ENCODE data around the gene DDX31.

DDX31 gene

DNA sequence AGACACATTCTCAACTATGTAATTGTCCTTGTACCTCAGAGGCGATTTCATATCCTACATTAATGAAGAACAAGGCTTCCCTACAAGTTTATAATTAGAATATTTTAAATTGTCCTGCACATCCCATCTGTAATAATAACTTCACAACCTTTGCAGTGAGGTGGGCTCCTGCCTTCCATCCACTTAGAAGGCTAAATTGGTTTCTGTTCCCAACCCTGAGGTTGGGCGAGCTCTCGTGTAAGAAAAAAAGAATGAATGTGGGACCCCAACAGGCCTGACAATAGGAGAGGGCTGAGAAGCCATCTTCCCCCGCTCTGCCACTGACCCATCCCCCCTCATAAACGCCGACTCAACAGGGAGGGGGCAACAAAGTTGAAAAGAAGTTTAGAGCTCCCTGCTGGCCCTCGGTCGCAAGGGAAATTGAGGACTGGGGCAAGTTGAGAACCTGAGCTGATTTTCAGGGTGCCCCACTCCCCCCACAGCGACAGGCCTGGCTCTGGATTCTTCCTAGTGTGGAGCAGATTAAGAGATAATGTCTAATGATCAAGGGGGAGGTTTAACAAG lies 78.0 kb downstream of the DDX31 start:
- FAIRE-seq = no peak

DNA sequence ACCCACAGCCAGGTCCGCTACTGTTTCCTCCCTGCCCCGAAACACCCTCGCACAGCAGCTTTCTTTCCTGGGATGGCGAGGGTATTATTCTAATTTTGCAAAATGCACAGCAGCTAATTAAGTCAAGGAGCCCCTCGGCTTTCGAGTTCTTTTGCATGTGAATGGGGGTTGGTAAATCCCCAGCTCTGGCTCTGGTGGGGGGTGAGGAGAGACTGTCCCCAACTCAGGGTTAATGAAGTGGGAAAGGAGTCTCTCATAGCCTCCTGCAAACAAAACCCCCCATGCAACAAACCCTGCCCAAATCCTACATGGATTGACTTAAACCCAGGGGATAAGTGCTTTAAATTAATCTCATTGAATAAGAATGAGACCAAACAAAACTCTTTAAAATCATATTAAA lies 78.5 kb downstream of the DDX31 start:
- no peak for FAIRE-seq

- no peak for FAIRE-seq
Observed at GRCh38 chr9:132590318-132591182, 79.2 kb downstream of the DDX31 start.

GRCh38 chr9:132590037-132590317 lies 79.8 kb downstream of the DDX31 start:
- no peak for FAIRE-seq

GRCh38 chr9:132589148-132590036 lies 80.4 kb downstream of the DDX31 start:
- FAIRE-seq = no peak

DNA sequence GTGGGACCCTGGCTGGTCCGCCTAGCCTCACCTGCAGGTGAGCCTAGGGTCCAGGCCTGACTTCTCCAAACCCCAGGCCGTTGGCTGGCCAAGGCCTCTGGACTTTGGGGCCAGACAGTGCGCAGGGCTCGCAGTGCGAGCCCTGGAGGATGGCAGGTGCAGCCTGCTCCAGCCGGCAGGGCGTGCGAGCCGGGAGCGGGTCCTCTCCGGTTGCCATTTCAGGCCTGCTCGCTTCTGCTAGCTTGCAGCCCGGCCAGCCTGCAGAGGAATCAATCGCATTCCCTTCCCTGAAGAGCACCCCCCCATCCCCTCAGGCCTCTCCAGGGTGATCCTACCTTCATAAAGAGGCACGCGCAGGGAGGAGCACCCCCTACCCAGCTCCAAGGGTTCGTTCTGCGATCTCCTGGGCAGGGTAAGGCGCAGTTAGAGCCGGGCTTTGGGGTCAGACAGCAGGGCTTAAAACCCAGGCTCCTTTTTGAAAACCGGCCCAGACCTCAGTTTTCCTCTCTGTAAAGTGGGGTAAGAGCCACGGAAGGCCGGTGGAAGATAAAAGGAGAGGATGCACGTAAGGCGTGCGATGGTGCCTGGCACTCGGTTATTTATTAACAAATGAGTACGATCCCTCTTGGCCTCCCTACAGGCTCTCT lies 81.2 kb downstream of the DDX31 start:
- FAIRE-seq = no peak

DNA sequence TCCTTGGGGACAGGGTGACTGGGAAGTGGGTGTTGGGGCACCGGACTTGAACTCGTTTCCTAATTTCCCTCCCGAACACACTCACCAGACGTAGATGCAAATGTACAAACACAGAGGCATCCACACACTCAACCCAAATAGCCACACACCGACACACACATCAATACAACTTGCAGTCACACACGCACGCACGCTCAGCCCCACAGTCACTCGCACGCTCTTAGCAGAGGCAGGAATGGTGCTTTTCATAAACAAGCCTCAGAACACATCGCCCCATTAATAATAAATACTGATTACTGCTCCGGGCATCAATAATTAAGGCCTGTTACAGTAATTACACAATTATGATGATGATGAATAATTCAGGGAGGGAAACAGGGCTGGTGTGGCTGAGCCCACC lies 81.7 kb downstream of the DDX31 start:
- FAIRE-seq = no peak

- FAIRE-seq = no peak
Observed at GRCh38 chr9:132587592-132587955, 82.2 kb downstream of the DDX31 start.

DNA sequence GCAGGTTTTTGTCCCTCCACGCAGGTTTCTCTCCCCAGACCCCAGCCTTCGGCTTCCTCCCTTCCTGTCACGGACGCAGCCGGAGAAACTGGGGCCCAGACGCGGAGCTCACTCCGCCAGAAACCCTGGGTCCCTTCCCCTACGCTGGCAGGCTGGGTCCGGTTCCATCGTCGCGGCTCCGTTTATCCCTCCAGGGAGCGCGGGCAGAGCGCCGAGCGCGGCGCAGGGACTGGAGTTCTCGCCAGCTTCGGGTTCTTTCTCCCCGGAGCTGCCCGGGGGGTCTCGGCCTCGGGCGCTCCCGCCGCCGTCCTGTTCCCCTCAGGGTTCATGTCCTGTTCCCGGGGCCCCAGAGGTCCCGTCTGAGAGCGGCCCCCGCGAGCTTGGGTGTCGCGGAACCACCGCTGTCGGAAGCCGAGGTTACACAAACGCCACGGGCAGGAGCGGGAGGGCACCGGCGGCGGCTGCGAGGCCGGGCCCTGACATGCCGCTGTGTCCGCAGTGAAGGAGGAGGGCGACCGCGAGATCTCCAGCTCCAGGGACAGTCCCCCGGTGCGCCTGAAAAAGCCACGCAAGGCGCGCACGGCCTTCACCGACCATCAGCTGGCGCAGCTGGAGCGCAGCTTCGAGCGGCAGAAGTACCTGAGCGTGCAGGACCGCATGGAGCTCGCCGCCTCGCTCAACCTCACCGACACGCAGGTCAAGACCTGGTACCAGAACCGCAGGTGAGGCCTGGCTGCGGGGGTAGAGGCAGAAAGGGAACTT lies 82.8 kb downstream of the DDX31 start:
- no peak for FAIRE-seq

DNA sequence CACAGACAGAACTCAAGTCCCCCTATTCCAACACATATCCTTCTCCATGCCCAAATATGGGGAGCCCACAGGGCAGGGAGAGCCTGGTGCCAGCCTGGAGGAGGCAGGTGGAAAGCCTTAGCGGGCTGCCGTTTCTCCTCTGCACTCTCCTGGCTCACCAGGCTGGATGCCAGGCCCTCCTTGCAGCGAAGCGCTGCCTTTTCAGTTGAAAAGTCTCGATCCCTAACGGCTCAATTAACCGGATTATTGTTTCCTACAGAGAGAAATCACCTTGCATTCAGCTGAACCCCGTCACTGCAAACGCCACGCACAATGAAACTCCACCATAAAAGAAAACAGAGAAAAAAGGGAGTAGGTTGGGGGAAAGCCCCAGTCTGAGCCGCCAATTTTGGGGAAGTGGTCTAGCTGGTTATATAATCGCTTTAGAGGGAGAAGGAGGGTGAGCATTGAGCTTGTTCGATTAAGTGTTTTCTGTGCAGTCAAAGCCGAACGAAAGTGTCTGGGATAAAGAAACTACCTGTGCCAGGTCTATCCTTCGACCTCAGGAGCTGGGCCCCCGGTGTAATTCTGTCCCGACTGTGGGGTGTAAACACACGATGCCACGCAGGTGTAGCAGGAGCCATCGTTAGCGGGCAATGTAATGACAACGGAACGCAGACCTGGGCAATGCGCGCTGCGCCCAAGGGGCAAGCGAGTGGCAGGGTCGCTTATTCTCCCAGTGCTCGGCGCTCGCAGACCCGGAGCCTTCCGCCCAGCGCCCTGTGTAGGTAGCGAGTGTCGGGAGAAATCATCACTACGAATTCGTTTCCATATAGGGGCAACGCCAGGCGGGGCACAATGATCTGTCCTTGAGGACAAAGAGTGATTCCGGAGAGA lies 83.6 kb downstream of the DDX31 start:
- no peak for FAIRE-seq

DNA sequence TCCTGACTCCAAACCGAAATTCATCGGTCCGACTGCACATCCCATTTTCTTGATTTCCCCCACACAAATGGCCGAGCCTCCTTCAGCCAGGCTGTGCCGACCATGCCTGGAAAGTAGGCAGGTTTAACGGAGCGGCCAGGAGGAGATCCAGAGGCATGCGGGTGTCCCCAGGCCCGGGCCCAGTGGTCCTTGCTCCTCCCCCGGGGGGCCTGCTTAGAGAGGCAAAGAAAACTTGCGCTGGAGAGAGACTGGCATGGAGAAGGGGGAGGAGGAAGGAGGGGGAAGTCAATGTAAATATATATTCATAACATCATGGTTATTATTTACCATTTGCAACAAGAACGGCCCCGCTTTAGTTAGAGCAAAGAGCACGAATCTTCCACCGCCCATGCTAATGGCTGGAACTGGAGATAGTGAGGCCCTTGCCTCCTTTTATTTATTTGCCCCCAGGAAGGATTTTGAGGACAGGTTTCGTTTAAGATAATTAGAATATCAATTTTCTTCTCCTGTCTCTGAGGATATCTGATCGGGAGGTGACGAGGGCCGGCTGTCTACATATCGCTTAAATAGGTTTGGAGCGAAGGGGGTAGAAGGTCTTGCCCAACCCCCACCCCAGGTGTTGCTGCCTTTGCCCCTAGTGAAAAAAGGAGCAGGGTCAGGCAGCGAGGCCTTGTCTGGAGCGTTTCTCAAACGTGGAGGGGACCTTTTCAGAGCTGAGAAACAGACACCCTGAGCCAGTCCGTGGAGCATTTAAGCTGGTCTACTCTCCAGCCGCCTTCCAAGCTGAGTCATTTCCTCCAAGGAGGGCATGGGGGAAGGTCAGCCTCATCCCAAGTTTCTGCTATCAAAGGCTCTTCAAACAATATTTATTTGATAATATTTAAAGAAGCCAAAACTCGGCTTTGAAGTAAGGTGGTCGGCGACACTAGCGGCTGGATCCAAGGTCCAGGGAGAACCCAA lies 84.9 kb downstream of the DDX31 start:
- no peak for FAIRE-seq

GRCh38 chr9:132583584-132584304 lies 86.0 kb downstream of the DDX31 start:
- no peak for FAIRE-seq

- FAIRE-seq = no peak
Observed at GRCh38 chr9:132582786-132583583, 86.8 kb downstream of the DDX31 start.

GRCh38 chr9:132582276-132582785 lies 87.5 kb downstream of the DDX31 start, which contains the start of gene BARHL1:
Gene BARHL1 (plus strand): TSS chr9:132582606. CDS start chr9:132582798, 192 bp downstream.
- no peak for FAIRE-seq

GRCh38 chr9:132579427-132579798 lies 90.4 kb downstream of the DDX31 start:
- no peak for FAIRE-seq

DNA sequence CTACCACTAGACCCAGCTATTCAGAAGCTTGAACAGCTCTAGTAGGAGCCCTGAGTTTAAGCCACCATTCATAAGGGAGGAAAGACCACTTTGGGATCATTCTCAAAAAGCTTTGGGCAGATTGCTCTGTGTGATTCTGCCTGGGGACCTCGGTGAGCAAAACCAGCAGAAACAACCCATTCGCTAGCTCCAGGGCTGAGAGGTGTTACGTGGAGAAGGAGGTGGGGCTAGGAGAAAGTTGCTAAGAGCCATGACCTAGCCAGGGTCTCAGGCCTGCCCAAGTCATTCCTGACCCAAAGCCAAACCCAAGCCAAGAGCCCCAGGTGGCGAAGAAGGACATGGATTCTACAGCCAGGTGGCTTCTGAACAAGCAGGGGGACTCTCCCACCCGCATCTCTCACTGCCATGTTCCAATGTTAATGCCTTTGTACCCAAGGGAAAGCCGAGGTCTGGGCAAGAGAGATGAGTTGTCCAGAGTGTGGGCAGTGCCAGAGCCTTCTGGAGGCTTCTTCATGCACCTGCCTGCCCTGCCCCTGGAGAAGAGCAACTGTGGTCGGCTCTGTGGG lies 91.3 kb downstream of the DDX31 start:
- no peak for FAIRE-seq

DNA sequence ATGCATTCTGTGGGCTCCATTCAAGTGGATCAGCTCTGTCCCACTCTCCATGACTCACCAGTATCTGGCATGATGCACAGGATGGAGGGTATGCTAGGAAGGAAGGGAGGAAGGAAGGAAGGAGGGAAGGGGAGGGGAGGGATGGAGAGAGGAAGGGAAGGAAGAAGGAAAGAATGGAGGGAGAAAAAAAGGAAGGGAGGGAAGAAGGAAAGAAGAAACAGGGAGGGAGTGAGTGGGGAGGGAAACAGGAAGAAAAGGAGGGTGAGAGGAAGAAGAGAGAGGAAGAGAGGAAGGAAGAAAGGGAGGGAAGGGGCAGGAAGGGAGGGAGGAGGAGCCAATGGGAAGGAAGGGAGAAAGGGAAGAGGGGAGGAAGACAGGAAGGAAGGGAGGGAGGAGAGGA lies 92.7 kb downstream of the DDX31 start:
- FAIRE-seq = no peak

DNA sequence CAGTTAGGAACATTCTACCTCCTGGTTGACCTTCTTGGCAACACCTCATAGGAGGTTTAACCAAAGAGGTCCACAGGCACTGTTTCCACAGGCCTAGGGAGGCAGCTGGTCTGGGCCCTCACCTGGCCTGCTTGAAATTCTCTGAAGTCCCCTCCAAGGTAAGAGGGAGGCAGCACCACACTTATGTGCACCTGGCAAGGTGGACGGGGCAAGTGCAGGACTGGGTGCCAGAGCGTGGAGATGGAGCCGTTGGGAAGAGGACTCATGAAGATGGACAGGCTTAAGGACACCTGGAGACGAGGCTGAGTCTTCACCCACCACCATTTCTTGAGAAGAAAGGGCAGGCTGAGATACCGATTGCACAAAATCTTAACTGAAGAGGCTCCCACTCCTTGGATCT lies 94.0 kb downstream of the DDX31 start:
- no peak for FAIRE-seq
